Kidney (tissue), 14 donors: Measurements from ENCODE around the gene MYO16. TPM values are rescaled to one million over a fixed set of nuclear protein-coding genes. Genes with fewer than 3 reads are reported as not detected.

Experiments used
- DNase-seq, 5 donors: peaks; one replicate each; pipeline ENCODE4 v3.0.0-alpha.2; 2013 to 2020
- FAIRE-seq: peaks from 2 replicates; lab custom pipeline; 2012; peaks lifted over from hg19 to GRCh38; lab: Jason Lieb, UNC
- H3K27ac ChIP-seq, 2 donors: one replicate each; pipeline ENCODE4 v1.7.0; 2013; ENCODE audit warnings: low read depth in 2 of 2, low read length in 2 of 2, inconsistent platforms in 1 of 2
- H3K27me3 ChIP-seq: one replicate; pipeline ENCODE4 v1.7.1; 2013; ENCODE audit warnings: low read length, inconsistent platforms; ENCODE audit not compliant: control insufficient read depth, insufficient read depth
- H3K36me3 ChIP-seq, 3 donors: one replicate each; pipeline versions ENCODE4 v1.7.0 to v1.7.1; 2013; ENCODE audit warnings: low read length in 3 of 3, control low read depth in 1 of 3, inconsistent platforms in 1 of 3; ENCODE audit not compliant: insufficient read depth in 3 of 3, control insufficient read depth in 2 of 3
- H3K4me1 ChIP-seq, 3 donors: one replicate each; pipeline versions ENCODE4 v1.7.0 to v1.7.1; 2013; ENCODE audit warnings: low read length in 3 of 3, inconsistent platforms in 1 of 3, low read depth in 1 of 3; ENCODE audit not compliant: control insufficient read depth in 2 of 3, insufficient read depth in 2 of 3
- H3K4me3 ChIP-seq, 3 donors: one replicate each; pipeline versions ENCODE4 v1.7.0 to v1.8.1; 2013; ENCODE audit warnings: low read length in 3 of 3, control low read depth in 1 of 3, inconsistent platforms in 1 of 3
- H3K9ac ChIP-seq, 3 donors: one replicate each; pipeline versions ENCODE4 v1.7.0 to v1.7.1; 2013; ENCODE audit warnings: low read length in 3 of 3, control low read depth in 1 of 3, inconsistent platforms in 1 of 3
- H3K9me3 ChIP-seq, 3 donors: one replicate each; pipeline versions ENCODE4 v1.7.0 to v1.7.1; 2013; ENCODE audit warnings: low read length in 3 of 3, control low read depth in 1 of 3, inconsistent platforms in 1 of 3; ENCODE audit not compliant: control insufficient read depth in 2 of 3, insufficient read depth in 1 of 3
- CTCF ChIP-seq: IDR thresholded peaks from 3 replicates; pipeline ENCODE4 v1.5.1; 2012; ENCODE audit warnings: mild to moderate bottlenecking, moderate library complexity, borderline replicate concordance; ENCODE audit not compliant: insufficient read depth; ENCODE audit errors: extremely low read depth
- intact Hi-C: fragments of 100-400 bp; cut with DNase I; formaldehyde crosslinking; loops from one replicate; pipeline ENCODE4 v1.11.1; 2022
- polyA plus RNA-seq: library from polyadenylated mRNA; stranded (reverse); fragments of 350-450 nt; fragmentation: Illumina TruSeq; extraction: RNeasy Lipid Tissue Mini Kit (QIAGEN cat#74804); gene quantifications from one replicate; pipeline ENCODE4 v1.2.3, GENCODE V29; 2014; ENCODE audit warnings: low read depth, low replicate concordance; ENCODE audit not compliant: insufficient read depth
- total RNA-seq: library from RNA; stranded (reverse); fragmentation: NEBNext Ultra II Directional; extraction: Animal tissue kit (Norgen Biotek cat#: 25700); gene quantifications from one replicate; pipeline ENCODE4 v1.2.1, GENCODE V29; 2021
- donor health status: control.
- donor health status: control.
- donor health status: control.
- donor health status: control.
- donor health status: control.
- donor health status: DM: yes; HTN: yes; CAD: no.
- donor health status: Normal renal cell carcinoma (clear cell type).

MYO16 gene
- total and polyA plus RNA-seq, 2 donors from 2014 or later: 0.22 to 0.43 TPM

- DNase-seq (peak in 2 of 5 donors; percentile 3 to 4), FAIRE-seq (no peak)
- Histone ChIP-seq H3K4me3 (no peak overlapping the region), H3K27me3 (no peaks in the 10 kb centered on the region), H3K36me3 (no peaks in the 10 kb centered on the region), H3K9ac (no peak overlapping the region), H3K4me1 (no peaks in the 10 kb centered on the region), H3K9me3 (no peaks in the 10 kb centered on the region), H3K27ac (no peak overlapping the region)
- intact Hi-C loops: no loop called here
- TF ChIP-seq CTCF: no peak
Observed at GRCh38 chr13:108594153-108594552, 35.3 kb upstream of the MYO16 start.

- Histone ChIP-seq H3K27me3 (no peaks in the 10 kb centered on the region), H3K36me3 (no peaks in the 10 kb centered on the region), H3K9me3 (no peaks in the 10 kb centered on the region), H3K4me1 (no peaks in the 10 kb centered on the region), H3K4me3 (no peak overlapping the region), H3K27ac (no peak overlapping the region), H3K9ac (no peak overlapping the region)
- no peak for FAIRE-seq
- no peak for TF ChIP-seq CTCF
- peak in 3 of 5 donors; percentile 13 to 34 (median 25) for DNase-seq
- intact Hi-C loops: no loop called here
Observed at GRCh38 chr13:108595436-108596274, 33.8 kb upstream of the MYO16 start.

- H3K4me1 ChIP-seq: no peaks in the 10 kb centered on the region
- no peaks in the 10 kb centered on the region for H3K27me3 ChIP-seq
- no peaks in the 10 kb centered on the region for H3K9me3 ChIP-seq
- H3K9ac ChIP-seq: no peak overlapping the region
- TF ChIP-seq CTCF: no peak
- intact Hi-C loops: no loop called here
- no peak overlapping the region for H3K4me3 ChIP-seq
- no peak overlapping the region for H3K27ac ChIP-seq
- DNase-seq (no peak), FAIRE-seq (no peak)
- H3K36me3 ChIP-seq: no peaks in the 10 kb centered on the region
Observed at GRCh38 chr13:108597943-108598342, 31.5 kb upstream of the MYO16 start.

- Histone ChIP-seq H3K9me3 (peaks cover 0 to 16% (median 0%) of the 10 kb centered on the region in 3 donors), H3K36me3 (no peaks in the 10 kb centered on the region), H3K4me3 (no peak overlapping the region), H3K27me3 (no peaks in the 10 kb centered on the region), H3K4me1 (no peaks in the 10 kb centered on the region), H3K9ac (no peak overlapping the region), H3K27ac (no peak overlapping the region)
- TF ChIP-seq CTCF: no peak
- FAIRE-seq (no peak), DNase-seq (no peak)
- intact Hi-C loops: no loop called here
Observed at GRCh38 chr13:108606424-108606823, 23.0 kb upstream of the MYO16 start.
